SK-N-SH (cell line): ENCODE measurements around the gene FOXF1. TPM values are rescaled to one million over a fixed set of nuclear protein-coding genes. Genes with fewer than 3 reads are reported as not detected.
A peak's percentile ranks its signal among the peaks of the same experiment; 100 is the strongest.

Experiments
- CTCF ChIA-PET: fragments of 300-600, 350-600 bp; formaldehyde crosslinking; extraction: SDS; loops from one replicate; lab custom pipeline; 2021; lab: Yijun Ruan, JAX
- POLR2A ChIA-PET: fragments of 350-600 bp; sonication (Branson Sonifier 250); formaldehyde crosslinking; extraction: SDS; loops from one replicate; lab custom pipeline; 2020; ENCODE audit warnings: antibody characterized with exemption, inconsistent platforms; lab: Yijun Ruan, JAX
- DNase-seq: peaks from one replicate; pipeline ENCODE4 v3.0.0; 2012
- H2AFZ ChIP-seq: fragments of 200-600 bp; sonication (generic); 2 replicates; pipeline ENCODE4 v1.8.1; 2016; ENCODE audit warnings: antibody characterized with exemption, mild to moderate bottlenecking, low read depth
- H3F3A ChIP-seq: fragments of 200-600 bp; sonication (generic); replicated peaks from 2 replicates; pipeline ENCODE3; 2016; ENCODE audit warnings: antibody characterized with exemption, mild to moderate bottlenecking; ENCODE audit not compliant: insufficient read depth
- H3K27ac ChIP-seq, 2 experiments: fragments of 200-500 bp in 1 of 2; fragments of 200-600 bp in 1 of 2; sonication (Bioruptor generic) in 1 of 2; sonication (generic), shearing (Covaris generic) in 1 of 2; 2 replicates each; pipeline versions ENCODE4 v1.5.1 to v1.6.1; 2014 to 2016; ENCODE audit warnings: low read depth in 2 of 2, inconsistent platforms in 1 of 2, low read length in 1 of 2, mild to moderate bottlenecking in 1 of 2, mixed read lengths in 1 of 2
- H3K27me3 ChIP-seq: fragments of 200-600 bp; sonication (generic), shearing (Covaris generic); 2 replicates; pipeline ENCODE4 v1.6.1; 2016; ENCODE audit warnings: mixed run types; ENCODE audit not compliant: insufficient read depth
- H3K36me3 ChIP-seq, 2 experiments: fragments of 200-500 bp in 1 of 2; fragments of 200-600 bp in 1 of 2; sonication (Bioruptor generic) in 1 of 2; sonication (generic) in 1 of 2; replicated peaks in 1 of 2; 2 replicates each; pipeline versions ENCODE3 to v1.5.1; 2014 to 2016; ENCODE audit warnings: low read length in 1 of 2, mild to moderate bottlenecking in 1 of 2; ENCODE audit not compliant: insufficient read depth in 2 of 2, control insufficient read depth in 1 of 2
- H3K4me1 ChIP-seq, 2 experiments: fragments of 200-500 bp in 1 of 2; fragments of 200-600 bp in 1 of 2; sonication (Bioruptor generic) in 1 of 2; sonication (generic), shearing (Covaris generic) in 1 of 2; 2 replicates each; pipeline versions ENCODE4 v1.5.1 to v1.6.1; 2014 to 2016; ENCODE audit warnings: low read depth in 1 of 2, low read length in 1 of 2, mixed run types in 1 of 2; ENCODE audit not compliant: insufficient read depth in 2 of 2, control insufficient read depth in 1 of 2
- H3K4me2 ChIP-seq: fragments of 200-600 bp; sonication (generic), shearing (Covaris generic); 2 replicates; pipeline ENCODE4 v1.6.1; 2017; ENCODE audit warnings: mixed run types
- H3K4me3 ChIP-seq, 2 experiments: fragments of 200-500 bp in 1 of 2; fragments of 200-600 bp in 1 of 2; sonication (Bioruptor generic) in 1 of 2; sonication (generic), shearing (Covaris generic) in 1 of 2; 2 replicates each; pipeline versions ENCODE4 v1.5.1 to v1.8.1; 2014 to 2016; ENCODE audit warnings: low read depth in 2 of 2, inconsistent platforms in 1 of 2, low read length in 1 of 2, mild to moderate bottlenecking in 1 of 2, mixed read lengths in 1 of 2, moderate library complexity in 1 of 2
- H3K79me2 ChIP-seq: fragments of 200-600 bp; sonication (generic); 2 replicates; pipeline ENCODE4 v1.8.1; 2017; ENCODE audit warnings: mild to moderate bottlenecking; ENCODE audit not compliant: insufficient read depth
- H3K9ac ChIP-seq: fragments of 200-600 bp; sonication (generic); 2 replicates; pipeline ENCODE4 v1.6.1; 2017; ENCODE audit warnings: mixed run types
- H3K9me2 ChIP-seq: fragments of 200-600 bp; sonication (generic); 2 replicates; pipeline ENCODE4 v1.6.1; 2017; ENCODE audit warnings: mixed run types
- H3K9me3 ChIP-seq: fragments of 200-600 bp; sonication (generic); 2 replicates; pipeline ENCODE4 v1.6.1; 2017; ENCODE audit warnings: mixed run types, mild to moderate bottlenecking, moderate library complexity
- H4K20me1 ChIP-seq: fragments of 200-600 bp; sonication (generic); 2 replicates; pipeline ENCODE4 v1.6.1; 2017; ENCODE audit warnings: mild to moderate bottlenecking, mixed run types; ENCODE audit not compliant: insufficient read depth
- ELF1 ChIP-seq: IDR thresholded peaks from 2 replicates; pipeline ENCODE4 v1.4.0; 2012
- EP300 ChIP-seq, 2 experiments: IDR thresholded peaks; 2 replicates each; pipeline versions ENCODE4 v1.4.0 to v1.6.1; 2012; ENCODE audit warnings: borderline replicate concordance in 1 of 2, low read depth in 1 of 2, low read length in 1 of 2
- EZH2phosphoT487 ChIP-seq: fragments of 200-600 bp; sonication (generic); IDR thresholded peaks from 2 replicates; pipeline ENCODE4 v1.6.1; 2017; ENCODE audit warnings: low read depth, mixed run types, mild to moderate bottlenecking, antibody characterized with exemption, moderate library complexity, borderline replicate concordance
- FOSL2 ChIP-seq: IDR thresholded peaks from 2 replicates; pipeline ENCODE4 v1.4.0; 2012; ENCODE audit warnings: low read depth, mild to moderate bottlenecking, moderate library complexity, borderline replicate concordance
- FOXM1 ChIP-seq: IDR thresholded peaks from 2 replicates; pipeline ENCODE4 v1.4.0; 2012; ENCODE audit warnings: low read depth, mild to moderate bottlenecking
- JUND ChIP-seq: IDR thresholded peaks from 2 replicates; pipeline ENCODE4 v1.4.0; 2012
- NRF1 ChIP-seq: IDR thresholded peaks from 2 replicates; pipeline ENCODE4 v1.6.1; 2012; ENCODE audit warnings: low read depth, mild to moderate bottlenecking, low read length
- POLR2AphosphoS5 ChIP-seq: IDR thresholded peaks from 2 replicates; pipeline ENCODE4 v1.6.1; 2012; ENCODE audit warnings: low read depth, low read length
- WGBS: methylation state at CpG from one replicate; pipeline ENCODE4 v1.1.6; 2017; ENCODE audit warnings: low lambda C conversion rate; 5-methylcytosine and 5-hydroxymethylcytosine counted together
- polyA plus RNA-seq, 3 experiments: library from polyadenylated mRNA; depleted of rRNA; stranded (reverse); fragments of >200 nt; gene quantifications; 2 replicates each; pipeline ENCODE4 v1.2.3, GENCODE V29; 2012
- TF ChIP-seq, protein P1 (sequence below): fragments of 150-350 bp; IDR thresholded peaks from 2 replicates; pipeline ENCODE4 v1.6.1; 2017; ENCODE audit warnings: antibody characterized with exemption, low read length, low read depth, borderline replicate concordance
- TF ChIP-seq, protein P2 (sequence below): IDR thresholded peaks from 2 replicates; pipeline ENCODE4 v1.6.1; 2012; ENCODE audit warnings: mild to moderate bottlenecking, low read depth, low read length, moderate library complexity

Gene FOXF1
- polyA plus RNA-seq, 1 of the 3 experiments (the other 2 are of a cell fraction) = 0.02 TPM

DNA sequence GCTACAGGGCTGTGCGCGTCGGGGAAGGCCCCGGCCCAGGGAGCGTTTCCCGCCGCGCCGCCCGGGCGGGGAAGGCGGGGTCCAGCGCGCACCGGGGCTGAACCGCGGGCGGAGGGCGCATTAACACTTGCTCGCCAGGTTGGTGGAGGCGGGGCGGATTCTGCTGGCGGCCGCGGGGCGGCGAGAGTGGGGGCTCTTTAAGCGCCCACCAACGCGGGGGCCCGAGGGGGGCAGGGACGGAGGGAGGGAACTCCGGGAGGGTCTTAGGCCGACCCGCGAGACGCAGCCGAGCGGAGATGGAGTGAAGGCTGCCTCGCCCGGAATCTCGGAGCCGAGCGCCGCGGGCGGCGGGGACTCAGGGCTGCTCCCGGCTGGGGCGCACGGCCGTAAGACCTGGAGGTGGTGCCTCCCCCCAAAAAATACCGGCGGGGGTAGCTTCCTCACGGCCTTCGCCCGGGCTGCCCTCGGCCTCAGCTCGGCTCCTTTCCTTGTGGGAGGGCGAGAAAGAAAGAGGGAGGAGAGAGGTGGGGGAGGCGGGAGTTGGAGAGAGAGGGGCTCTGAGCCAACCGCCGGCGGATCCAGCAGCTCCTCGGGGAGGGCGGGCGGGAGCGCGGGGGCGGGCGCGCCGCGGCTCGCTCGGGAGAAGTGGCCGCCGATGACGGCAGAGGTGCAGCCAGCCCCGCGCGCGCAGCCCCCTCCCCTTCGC lies 415 bp upstream of the FOXF1 start:
- Histone ChIP-seq H3K79me2 (no peaks in the 10 kb centered on the region), H3K36me3 (no peaks in the 10 kb centered on the region), H3K9me2 (no peaks in the 10 kb centered on the region), H3K4me1 (no peaks in the 10 kb centered on the region), H4K20me1 (0 out of 2 replicates have a peak, but pooled peaks cover 14% of the 10 kb centered on the region), H3K4me2 (peak overlapping the region; percentile 74), H3K4me3 (peak overlapping the region; percentile 24 to 52; a peak in 2 of 4 replicates), H3K9ac (no peak overlapping the region), H3K27ac (no peak overlapping the region), H3K9me3 (no peaks in the 10 kb centered on the region), H2AFZ (no peak overlapping the region), H3F3A (no peaks in the 10 kb centered on the region), H3K27me3 (peaks cover 93% of the 10 kb centered on the region)
- peak; percentile 63; the same call in 1 of the 2 replicates for TF ChIP-seq EZH2phosphoT487
- no peak for TF ChIP-seq ELF1
- no peak for DNase-seq
- WGBS = 3% methylated on average over 19 of the region's 84 CpGs
- ChIA-PET CTCF (interaction anchor here (1.8 kb wide), 1 partner anchor 10 kb away, joined by 7 read pairs; no protein-coding TSS in a partner anchor), POLR2A (no interaction called here)

DNA sequence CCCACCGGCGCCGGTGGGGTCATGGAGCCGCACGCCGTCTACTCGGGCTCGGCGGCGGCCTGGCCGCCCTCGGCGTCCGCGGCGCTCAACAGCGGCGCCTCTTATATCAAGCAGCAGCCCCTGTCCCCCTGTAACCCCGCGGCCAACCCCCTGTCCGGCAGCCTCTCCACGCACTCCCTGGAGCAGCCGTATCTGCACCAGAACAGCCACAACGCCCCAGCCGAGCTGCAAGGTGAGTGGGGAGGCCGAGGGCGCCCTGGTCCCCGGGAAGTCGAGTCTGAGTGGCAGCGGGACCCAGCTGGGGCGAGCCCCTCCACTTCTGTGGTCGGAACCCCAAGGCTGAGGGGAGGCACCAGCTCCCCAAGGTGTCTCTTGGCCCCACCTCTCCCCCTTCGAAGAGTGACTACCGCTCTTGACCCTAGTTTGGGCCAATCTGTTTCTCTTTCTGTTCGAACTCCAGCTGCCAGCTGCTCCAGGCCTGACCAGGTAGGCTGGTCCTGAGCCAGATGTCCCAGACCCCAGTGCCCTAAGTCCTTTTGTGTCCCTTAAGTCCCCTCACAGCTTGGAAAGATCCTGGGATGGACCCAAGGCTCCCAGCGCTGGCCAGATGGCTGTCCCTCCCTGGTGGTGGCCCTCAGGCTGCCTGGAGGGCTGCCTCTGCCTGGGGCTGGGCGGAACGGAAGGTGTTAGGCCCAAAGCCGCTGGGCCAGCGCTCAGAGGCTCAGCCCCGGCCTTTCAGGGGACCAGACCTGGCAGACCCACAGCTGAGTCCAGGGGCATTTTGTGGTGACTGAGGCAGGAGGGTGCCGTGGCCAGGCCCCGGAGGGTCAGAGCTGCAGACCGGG lies 1.2 kb downstream of the FOXF1 start:
- CTCF ChIA-PET = interaction anchor here (1.0 to 1.8 kb wide), 4 partner anchors 8 to 690 kb away, joined by 3 to 7 read pairs (median 4); no protein-coding TSS in a partner anchor

More for the DNA sequence above, 1.2 kb downstream of the FOXF1 start:
- no peak for DNase-seq
- H3K79me2 ChIP-seq = no peaks in the 10 kb centered on the region
- 10% methylated on average over 9 of the region's 44 CpGs for WGBS
- H3K9me3 ChIP-seq = no peaks in the 10 kb centered on the region
- no peak overlapping the region for H3K4me3 ChIP-seq
- no peaks in the 10 kb centered on the region for H3K9me2 ChIP-seq
- no peaks in the 10 kb centered on the region for H3K36me3 ChIP-seq
- H3K27ac ChIP-seq = no peak overlapping the region
- TF ChIP-seq, protein P1, sequence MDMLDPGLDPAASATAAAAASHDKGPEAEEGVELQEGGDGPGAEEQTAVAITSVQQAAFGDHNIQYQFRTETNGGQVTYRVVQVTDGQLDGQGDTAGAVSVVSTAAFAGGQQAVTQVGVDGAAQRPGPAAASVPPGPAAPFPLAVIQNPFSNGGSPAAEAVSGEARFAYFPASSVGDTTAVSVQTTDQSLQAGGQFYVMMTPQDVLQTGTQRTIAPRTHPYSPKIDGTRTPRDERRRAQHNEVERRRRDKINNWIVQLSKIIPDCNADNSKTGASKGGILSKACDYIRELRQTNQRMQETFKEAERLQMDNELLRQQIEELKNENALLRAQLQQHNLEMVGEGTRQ = no peak
- TF ChIP-seq NRF1 (no peak), FOXM1 (no peak), EP300 (IDR thresholded peaks at IDR 0.05; ENCODE audit: borderline replicate concordance in 1 of 2, low read depth in 1 of 2, low read length in 1 of 2) (no peak), POLR2AphosphoS5 (no peak), JUND (no peak), EZH2phosphoT487 (no peak), FOSL2 (no peak)
- TF ChIP-seq, protein P2, sequence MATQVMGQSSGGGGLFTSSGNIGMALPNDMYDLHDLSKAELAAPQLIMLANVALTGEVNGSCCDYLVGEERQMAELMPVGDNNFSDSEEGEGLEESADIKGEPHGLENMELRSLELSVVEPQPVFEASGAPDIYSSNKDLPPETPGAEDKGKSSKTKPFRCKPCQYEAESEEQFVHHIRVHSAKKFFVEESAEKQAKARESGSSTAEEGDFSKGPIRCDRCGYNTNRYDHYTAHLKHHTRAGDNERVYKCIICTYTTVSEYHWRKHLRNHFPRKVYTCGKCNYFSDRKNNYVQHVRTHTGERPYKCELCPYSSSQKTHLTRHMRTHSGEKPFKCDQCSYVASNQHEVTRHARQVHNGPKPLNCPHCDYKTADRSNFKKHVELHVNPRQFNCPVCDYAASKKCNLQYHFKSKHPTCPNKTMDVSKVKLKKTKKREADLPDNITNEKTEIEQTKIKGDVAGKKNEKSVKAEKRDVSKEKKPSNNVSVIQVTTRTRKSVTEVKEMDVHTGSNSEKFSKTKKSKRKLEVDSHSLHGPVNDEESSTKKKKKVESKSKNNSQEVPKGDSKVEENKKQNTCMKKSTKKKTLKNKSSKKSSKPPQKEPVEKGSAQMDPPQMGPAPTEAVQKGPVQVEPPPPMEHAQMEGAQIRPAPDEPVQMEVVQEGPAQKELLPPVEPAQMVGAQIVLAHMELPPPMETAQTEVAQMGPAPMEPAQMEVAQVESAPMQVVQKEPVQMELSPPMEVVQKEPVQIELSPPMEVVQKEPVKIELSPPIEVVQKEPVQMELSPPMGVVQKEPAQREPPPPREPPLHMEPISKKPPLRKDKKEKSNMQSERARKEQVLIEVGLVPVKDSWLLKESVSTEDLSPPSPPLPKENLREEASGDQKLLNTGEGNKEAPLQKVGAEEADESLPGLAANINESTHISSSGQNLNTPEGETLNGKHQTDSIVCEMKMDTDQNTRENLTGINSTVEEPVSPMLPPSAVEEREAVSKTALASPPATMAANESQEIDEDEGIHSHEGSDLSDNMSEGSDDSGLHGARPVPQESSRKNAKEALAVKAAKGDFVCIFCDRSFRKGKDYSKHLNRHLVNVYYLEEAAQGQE = no peak
- H3K27me3 ChIP-seq = peaks cover 94% of the 10 kb centered on the region
- POLR2A ChIA-PET = no interaction called here
- no peak overlapping the region for H3K9ac ChIP-seq
- H3K4me1 ChIP-seq = no peaks in the 10 kb centered on the region
- H2AFZ ChIP-seq = no peak overlapping the region
- H3K4me2 ChIP-seq = no peak overlapping the region
- H4K20me1 ChIP-seq = 0 out of 2 replicates have a peak, but pooled peaks cover 11% of the 10 kb centered on the region
- no peaks in the 10 kb centered on the region for H3F3A ChIP-seq
